K562 (cell line): Measurements from ENCODE around the gene NDST1. TPM values are rescaled to one million over a fixed set of nuclear protein-coding genes. Genes with fewer than 3 reads are reported as not detected.
A peak's percentile ranks its signal among the peaks of the same experiment; 100 is the strongest.

Experiments used
- CTCFL ChIP-seq: IDR thresholded peaks from 2 replicates; pipeline ENCODE4 v1.6.1; 2011; ENCODE audit warnings: borderline replicate concordance, low read depth, mild to moderate bottlenecking, moderate library complexity, low read length; ENCODE audit not compliant: insufficient read depth, poor library complexity, severe bottlenecking
- ETV5 ChIP-seq: sonication (generic); formaldehyde crosslinking; IDR thresholded peaks from 2 replicates; pipeline ENCODE4 v1.4.0; 2020; ENCODE audit warnings: low read depth, mild to moderate bottlenecking, missing genetic modification reagents
- GABPB1 ChIP-seq: sonication (generic); formaldehyde crosslinking; IDR thresholded peaks from 2 replicates; pipeline ENCODE4 v1.8.0; 2022; ENCODE audit warnings: mild to moderate bottlenecking, missing genetic modification reagents
- HCFC1 ChIP-seq: IDR thresholded peaks from 2 replicates; pipeline ENCODE4 v1.6.1; 2012; ENCODE audit warnings: low read depth, low read length, improper control_type of control experiment
- RCOR1 ChIP-seq, 2 experiments: IDR thresholded peaks; 2 replicates each; pipeline ENCODE4 v1.6.1; 2012; ENCODE audit warnings: low read depth in 2 of 2, low read length in 2 of 2, borderline replicate concordance in 1 of 2, improper control_type of control experiment in 1 of 2
- SMC3 ChIP-seq: conservative IDR thresholded peaks from 2 replicates; pipeline ENCODE4 v1.6.1; 2011; ENCODE audit warnings: low read depth, low read length, improper control_type of control experiment; ENCODE audit not compliant: insufficient read depth
- SP1 ChIP-seq: sonication (generic); formaldehyde crosslinking; IDR thresholded peaks from 2 replicates; pipeline ENCODE4 v1.8.1; 2022; ENCODE audit warnings: mild to moderate bottlenecking, missing genetic modification reagents
- ZNF277 ChIP-seq: fragments of 250-450 bp; sonication (Bioruptor Pico); IDR thresholded peaks from 2 replicates; pipeline ENCODE4 v1.8.0; 2022; ENCODE audit warnings: inconsistent platforms, mild to moderate bottlenecking, moderate library complexity, borderline replicate concordance
- ZNF551 ChIP-seq: fragments of 250-450 bp; sonication (Bioruptor Pico); IDR thresholded peaks from 2 replicates; pipeline ENCODE4 v1.5.0; 2021; ENCODE audit warnings: mild to moderate bottlenecking, moderate library complexity
- polyA plus RNA-seq, 8 experiments: library from polyadenylated mRNA; depleted of rRNA in 4 of 8; stranded (reverse) in 5 of 8; unstranded in 3 of 8; fragments of >200 nt; fragmentation: Nextera tagmentation in 2 of 8; fragmentation: Illumina TruSeq in 1 of 8; extraction: Ambion mirVana in 2 of 8; extraction: Trizol in 1 of 8; gene quantifications; 2 replicates each; pipeline versions ENCODE4 v1.2.1 to v1.2.3, GENCODE V29; 2011 to 2014; ENCODE audit warnings: inconsistent platforms in 1 of 8, missing spikeins in 1 of 8
- total RNA-seq, 7 experiments: library from RNA; depleted of rRNA in 6 of 7; stranded (reverse); fragments of >200 nt in 6 of 7; fragmentation: Illumina TruSeq in 2 of 7; extraction: Trizol in 2 of 7; gene quantifications; 2 replicates each; pipeline versions ENCODE4 v1.2.1 to v1.2.3, GENCODE V29; 2011 to 2021; ENCODE audit warnings: low replicate concordance in 1 of 7
- TF ChIP-seq, protein P1 (sequence below), 2 experiments: fragments of 450-650 bp; formaldehyde crosslinking in 1 of 2; IDR thresholded peaks; 2 replicates each; pipeline versions ENCODE4 v1.4.0 to v1.6.1; 2014 to 2020; ENCODE audit warnings: mild to moderate bottlenecking in 2 of 2, borderline replicate concordance in 1 of 2, low read depth in 1 of 2
- TF ChIP-seq, protein P2 (sequence below): fragments of 450-650 bp; formaldehyde crosslinking; IDR thresholded peaks from 2 replicates; pipeline ENCODE4 v1.4.0; 2020; ENCODE audit warnings: mild to moderate bottlenecking, moderate library complexity
- TF ChIP-seq, protein P3 (sequence below): fragments of 250-450 bp; sonication (Bioruptor Pico); IDR thresholded peaks from 2 replicates; pipeline ENCODE4 v1.9.0; 2021; ENCODE audit warnings: mild to moderate bottlenecking

The NDST1 gene
- total and polyA plus RNA-seq, 9 of the 15 experiments (the other 6 are each of a cell fraction or from before 2014, with no cell fraction given), result 0.38 to 47.9 (median 9.9) TPM

DNA sequence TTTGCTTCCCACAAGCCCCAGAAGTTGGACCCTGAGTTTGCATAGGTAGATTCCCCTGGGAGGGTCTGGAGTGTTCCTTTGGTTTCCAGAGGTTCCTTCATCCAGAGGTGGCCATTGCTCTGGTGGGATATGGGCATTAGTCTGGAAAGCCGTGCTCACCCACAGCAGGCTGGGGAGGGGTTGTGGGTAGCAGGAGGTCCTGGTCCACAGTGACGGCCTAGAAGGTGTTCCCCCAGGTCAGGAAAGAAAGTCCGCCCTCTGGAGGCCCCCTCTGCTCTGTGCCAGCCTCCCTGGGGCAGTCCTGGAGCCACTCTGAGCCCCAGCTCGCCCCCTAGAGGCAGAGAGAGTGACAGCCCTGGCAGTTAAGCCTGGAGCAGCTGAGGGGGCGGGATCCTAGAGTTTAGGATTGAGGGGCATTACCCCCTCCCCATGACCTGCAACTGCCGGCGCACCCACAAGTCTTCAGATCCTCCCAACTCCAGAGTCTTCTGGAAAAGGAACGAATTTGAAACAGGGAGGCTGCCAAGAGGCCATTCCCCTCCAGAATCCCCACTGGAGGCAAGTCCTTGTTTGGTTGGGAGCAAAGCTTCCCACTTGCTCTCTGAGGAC is 36.8 kb downstream of the NDST1 start (continued):
- TF ChIP-seq, protein P1, sequence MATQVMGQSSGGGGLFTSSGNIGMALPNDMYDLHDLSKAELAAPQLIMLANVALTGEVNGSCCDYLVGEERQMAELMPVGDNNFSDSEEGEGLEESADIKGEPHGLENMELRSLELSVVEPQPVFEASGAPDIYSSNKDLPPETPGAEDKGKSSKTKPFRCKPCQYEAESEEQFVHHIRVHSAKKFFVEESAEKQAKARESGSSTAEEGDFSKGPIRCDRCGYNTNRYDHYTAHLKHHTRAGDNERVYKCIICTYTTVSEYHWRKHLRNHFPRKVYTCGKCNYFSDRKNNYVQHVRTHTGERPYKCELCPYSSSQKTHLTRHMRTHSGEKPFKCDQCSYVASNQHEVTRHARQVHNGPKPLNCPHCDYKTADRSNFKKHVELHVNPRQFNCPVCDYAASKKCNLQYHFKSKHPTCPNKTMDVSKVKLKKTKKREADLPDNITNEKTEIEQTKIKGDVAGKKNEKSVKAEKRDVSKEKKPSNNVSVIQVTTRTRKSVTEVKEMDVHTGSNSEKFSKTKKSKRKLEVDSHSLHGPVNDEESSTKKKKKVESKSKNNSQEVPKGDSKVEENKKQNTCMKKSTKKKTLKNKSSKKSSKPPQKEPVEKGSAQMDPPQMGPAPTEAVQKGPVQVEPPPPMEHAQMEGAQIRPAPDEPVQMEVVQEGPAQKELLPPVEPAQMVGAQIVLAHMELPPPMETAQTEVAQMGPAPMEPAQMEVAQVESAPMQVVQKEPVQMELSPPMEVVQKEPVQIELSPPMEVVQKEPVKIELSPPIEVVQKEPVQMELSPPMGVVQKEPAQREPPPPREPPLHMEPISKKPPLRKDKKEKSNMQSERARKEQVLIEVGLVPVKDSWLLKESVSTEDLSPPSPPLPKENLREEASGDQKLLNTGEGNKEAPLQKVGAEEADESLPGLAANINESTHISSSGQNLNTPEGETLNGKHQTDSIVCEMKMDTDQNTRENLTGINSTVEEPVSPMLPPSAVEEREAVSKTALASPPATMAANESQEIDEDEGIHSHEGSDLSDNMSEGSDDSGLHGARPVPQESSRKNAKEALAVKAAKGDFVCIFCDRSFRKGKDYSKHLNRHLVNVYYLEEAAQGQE (IDR thresholded peaks at IDR 0.05; ENCODE audit: borderline replicate concordance), result peak; percentile 82
- TF ChIP-seq, protein P1 (CRISPR knock-in tag; IDR thresholded peaks at IDR 0.05; ENCODE audit: low read depth), result no peak
- TF ChIP-seq, protein P2, sequence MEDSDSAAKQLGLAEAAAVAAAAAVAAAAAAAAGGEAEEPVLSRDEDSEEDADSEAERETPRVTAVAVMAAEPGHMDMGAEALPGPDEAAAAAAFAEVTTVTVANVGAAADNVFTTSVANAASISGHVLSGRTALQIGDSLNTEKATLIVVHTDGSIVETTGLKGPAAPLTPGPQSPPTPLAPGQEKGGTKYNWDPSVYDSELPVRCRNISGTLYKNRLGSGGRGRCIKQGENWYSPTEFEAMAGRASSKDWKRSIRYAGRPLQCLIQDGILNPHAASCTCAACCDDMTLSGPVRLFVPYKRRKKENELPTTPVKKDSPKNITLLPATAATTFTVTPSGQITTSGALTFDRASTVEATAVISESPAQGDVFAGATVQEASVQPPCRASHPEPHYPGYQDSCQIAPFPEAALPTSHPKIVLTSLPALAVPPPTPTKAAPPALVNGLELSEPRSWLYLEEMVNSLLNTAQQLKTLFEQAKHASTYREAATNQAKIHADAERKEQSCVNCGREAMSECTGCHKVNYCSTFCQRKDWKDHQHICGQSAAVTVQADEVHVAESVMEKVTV, result peak; percentile 70
- TF ChIP-seq CTCFL, result peak; percentile 92
- TF ChIP-seq ZNF277 (CRISPR knock-in tag), result no peak
- 0 out of 2 replicates have a peak, but pooled peaks have one; percentile 25 for TF ChIP-seq ETV5 (CRISPR knock-in tag)
- 0 out of 2 replicates have a peak, but pooled peaks have one; percentile 28 for TF ChIP-seq HCFC1
- TF ChIP-seq, protein P3, sequence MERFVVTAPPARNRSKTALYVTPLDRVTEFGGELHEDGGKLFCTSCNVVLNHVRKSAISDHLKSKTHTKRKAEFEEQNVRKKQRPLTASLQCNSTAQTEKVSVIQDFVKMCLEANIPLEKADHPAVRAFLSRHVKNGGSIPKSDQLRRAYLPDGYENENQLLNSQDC (CRISPR knock-in tag), result no peak
- TF ChIP-seq SMC3, result peak; percentile 85
- TF ChIP-seq SP1 (CRISPR knock-in tag), result peak; percentile 31; the same call in 1 of the 2 replicates
- TF ChIP-seq RCOR1 (IDR thresholded peaks at IDR 0.05; ENCODE audit: borderline replicate concordance in 1 of 2, low read depth in 2 of 2, low read length in 2 of 2), result peak in 1 of 2 experiments; percentile 39; a peak in 1 of 4 replicates
- TF ChIP-seq GABPB1 (CRISPR knock-in tag), result peak; percentile 24; the same call in 1 of the 2 replicates
- no peak for TF ChIP-seq ZNF551 (CRISPR knock-in tag)
